Hypothalamus (tissue), 51 donors: ENCODE results near the gene STAT5A.
"Not testable (repeated sequence)": the region's sequence is repeated elsewhere in the genome, so short reads cannot be mapped to it uniquely, and the experiment has no call there.

Source experiments
- DNase-seq, 51 donors: peaks; one replicate each; lab custom pipeline; 2025; lab: John Stamatoyannopoulos, UW

Gene STAT5A

GRCh38 chr17:42283241-42284023, 4.9 kb upstream of the STAT5A start:
- DNase-seq, result no peak

GRCh38 chr17:42284024-42284369, 4.3 kb upstream of the STAT5A start:
- DNase-seq, result no peak

GRCh38 chr17:42284566-42284965, 3.7 kb upstream of the STAT5A start:
- no peak for DNase-seq

- no peak for DNase-seq
Measured at GRCh38 chr17:42285346-42286050, 2.8 kb upstream of the STAT5A start.

- no peak for DNase-seq
Measured at GRCh38 chr17:42286411-42287221, 1.7 kb upstream of the STAT5A start.

GRCh38 chr17:42287305-42287976, 857 bp upstream of the STAT5A start:
- DNase-seq, result peak in 40 of 51 donors; percentile 16 to 73 (median 52)

- no peak for DNase-seq
Measured at GRCh38 chr17:42288803-42289610, 709 bp downstream of the STAT5A start.

- DNase-seq, result no peak
Measured at GRCh38 chr17:42289611-42290181, 1.4 kb downstream of the STAT5A start.

- no peak for DNase-seq
Measured at GRCh38 chr17:42290577-42290976, 2.3 kb downstream of the STAT5A start.

- no peak for DNase-seq
Measured at GRCh38 chr17:42291129-42291528, 2.8 kb downstream of the STAT5A start.

GRCh38 chr17:42294469-42295398, 6.4 kb downstream of the STAT5A start:
- DNase-seq, result no peak

- DNase-seq, result no peak
Measured at GRCh38 chr17:42296012-42296411, 7.7 kb downstream of the STAT5A start.

GRCh38 chr17:42297775-42298174, 9.5 kb downstream of the STAT5A start:
- DNase-seq, result not testable (repeated sequence)

GRCh38 chr17:42299361-42299760, 11.1 kb downstream of the STAT5A start:
- DNase-seq, result not testable (repeated sequence)

GRCh38 chr17:42299913-42300312, 11.6 kb downstream of the STAT5A start:
- not testable (repeated sequence) for DNase-seq

GRCh38 chr17:42301022-42301421, 12.7 kb downstream of the STAT5A start:
- DNase-seq, result no peak

- DNase-seq, result no peak
Measured at GRCh38 chr17:42303694-42304093, 15.4 kb downstream of the STAT5A start.
